ENCODE measurements around the gene DNAJC13. TPM values are rescaled to one million over a fixed set of nuclear protein-coding genes. Genes with fewer than 3 reads are reported as not detected.
A peak's percentile ranks its signal among the peaks of the same experiment; 100 is the strongest.
"Not testable (repeated sequence)": the region's sequence is repeated elsewhere in the genome, so short reads cannot be mapped to it uniquely, and the experiment has no call there.

The DNAJC13 gene, protein sequence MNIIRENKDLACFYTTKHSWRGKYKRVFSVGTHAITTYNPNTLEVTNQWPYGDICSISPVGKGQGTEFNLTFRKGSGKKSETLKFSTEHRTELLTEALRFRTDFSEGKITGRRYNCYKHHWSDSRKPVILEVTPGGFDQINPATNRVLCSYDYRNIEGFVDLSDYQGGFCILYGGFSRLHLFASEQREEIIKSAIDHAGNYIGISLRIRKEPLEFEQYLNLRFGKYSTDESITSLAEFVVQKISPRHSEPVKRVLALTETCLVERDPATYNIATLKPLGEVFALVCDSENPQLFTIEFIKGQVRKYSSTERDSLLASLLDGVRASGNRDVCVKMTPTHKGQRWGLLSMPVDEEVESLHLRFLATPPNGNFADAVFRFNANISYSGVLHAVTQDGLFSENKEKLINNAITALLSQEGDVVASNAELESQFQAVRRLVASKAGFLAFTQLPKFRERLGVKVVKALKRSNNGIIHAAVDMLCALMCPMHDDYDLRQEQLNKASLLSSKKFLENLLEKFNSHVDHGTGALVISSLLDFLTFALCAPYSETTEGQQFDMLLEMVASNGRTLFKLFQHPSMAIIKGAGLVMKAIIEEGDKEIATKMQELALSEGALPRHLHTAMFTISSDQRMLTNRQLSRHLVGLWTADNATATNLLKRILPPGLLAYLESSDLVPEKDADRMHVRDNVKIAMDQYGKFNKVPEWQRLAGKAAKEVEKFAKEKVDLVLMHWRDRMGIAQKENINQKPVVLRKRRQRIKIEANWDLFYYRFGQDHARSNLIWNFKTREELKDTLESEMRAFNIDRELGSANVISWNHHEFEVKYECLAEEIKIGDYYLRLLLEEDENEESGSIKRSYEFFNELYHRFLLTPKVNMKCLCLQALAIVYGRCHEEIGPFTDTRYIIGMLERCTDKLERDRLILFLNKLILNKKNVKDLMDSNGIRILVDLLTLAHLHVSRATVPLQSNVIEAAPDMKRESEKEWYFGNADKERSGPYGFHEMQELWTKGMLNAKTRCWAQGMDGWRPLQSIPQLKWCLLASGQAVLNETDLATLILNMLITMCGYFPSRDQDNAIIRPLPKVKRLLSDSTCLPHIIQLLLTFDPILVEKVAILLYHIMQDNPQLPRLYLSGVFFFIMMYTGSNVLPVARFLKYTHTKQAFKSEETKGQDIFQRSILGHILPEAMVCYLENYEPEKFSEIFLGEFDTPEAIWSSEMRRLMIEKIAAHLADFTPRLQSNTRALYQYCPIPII (N-terminal part only)
- total RNA-seq: 10 to 100 TPM; 41.3 to 51.3 TPM

DNA sequence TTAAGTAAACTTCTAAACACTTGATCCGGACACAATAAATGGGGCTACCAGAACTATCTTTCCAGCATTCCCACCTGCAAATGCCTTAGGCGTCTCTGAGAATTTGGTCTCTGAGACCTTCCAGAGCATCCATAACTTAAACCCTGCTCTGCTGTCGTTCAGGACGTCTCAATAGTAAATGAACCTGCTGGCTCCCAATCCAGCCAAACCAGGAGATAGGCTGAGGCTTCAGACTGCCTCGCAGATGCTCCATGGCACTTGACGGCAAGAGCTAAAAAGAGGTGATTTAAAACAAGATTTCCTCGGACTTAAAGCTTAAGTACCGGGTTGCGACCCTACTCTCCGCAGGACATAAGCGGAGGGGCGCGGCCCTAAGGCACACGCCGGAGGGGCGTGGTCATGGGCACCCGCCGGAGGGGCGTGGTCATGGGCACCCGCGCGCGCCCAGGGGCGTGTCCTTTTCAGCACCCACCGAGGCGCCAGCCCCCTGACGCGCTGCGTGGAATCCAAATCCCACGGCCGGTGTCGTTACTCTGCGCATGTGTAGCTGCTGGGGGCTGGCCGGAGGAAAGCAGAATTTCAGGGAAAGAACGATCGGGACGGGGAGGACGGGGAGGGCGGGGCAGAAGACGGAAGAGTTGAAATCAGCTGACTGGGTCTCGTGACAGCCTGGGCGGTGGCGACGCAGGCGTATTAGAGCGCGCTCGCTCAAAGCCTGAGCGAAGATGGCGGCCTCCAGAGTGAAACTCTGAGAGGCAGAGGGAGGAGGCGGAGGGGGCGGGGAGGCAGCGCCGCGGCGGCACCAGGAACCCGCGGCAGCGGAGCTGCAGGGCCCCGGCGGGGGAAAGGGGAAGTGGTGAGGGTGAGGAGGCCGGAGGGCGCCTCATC lies at the start of gene DNAJC13:
TSS of gene DNAJC13 (plus strand) at position 696 of the 888 bp plus-strand sequence. CDS start 17,049 bp downstream, outside the sequence.
- peak within 1 kb of the TSS; percentile 97 for H3K9ac ChIP-seq (ENCODE audit: low read depth in 2 of 2, low read length in 2 of 2)
- DNase-seq: peak; percentile 94
- TF ChIP-seq, protein P1, sequence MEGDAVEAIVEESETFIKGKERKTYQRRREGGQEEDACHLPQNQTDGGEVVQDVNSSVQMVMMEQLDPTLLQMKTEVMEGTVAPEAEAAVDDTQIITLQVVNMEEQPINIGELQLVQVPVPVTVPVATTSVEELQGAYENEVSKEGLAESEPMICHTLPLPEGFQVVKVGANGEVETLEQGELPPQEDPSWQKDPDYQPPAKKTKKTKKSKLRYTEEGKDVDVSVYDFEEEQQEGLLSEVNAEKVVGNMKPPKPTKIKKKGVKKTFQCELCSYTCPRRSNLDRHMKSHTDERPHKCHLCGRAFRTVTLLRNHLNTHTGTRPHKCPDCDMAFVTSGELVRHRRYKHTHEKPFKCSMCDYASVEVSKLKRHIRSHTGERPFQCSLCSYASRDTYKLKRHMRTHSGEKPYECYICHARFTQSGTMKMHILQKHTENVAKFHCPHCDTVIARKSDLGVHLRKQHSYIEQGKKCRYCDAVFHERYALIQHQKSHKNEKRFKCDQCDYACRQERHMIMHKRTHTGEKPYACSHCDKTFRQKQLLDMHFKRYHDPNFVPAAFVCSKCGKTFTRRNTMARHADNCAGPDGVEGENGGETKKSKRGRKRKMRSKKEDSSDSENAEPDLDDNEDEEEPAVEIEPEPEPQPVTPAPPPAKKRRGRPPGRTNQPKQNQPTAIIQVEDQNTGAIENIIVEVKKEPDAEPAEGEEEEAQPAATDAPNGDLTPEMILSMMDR (IDR thresholded peaks at IDR 0.05): no peak
- peak within 1 kb of the TSS; percentile 97 for H3K27ac ChIP-seq
- no peaks in the 10 kb centered on the region for H3K9me3 ChIP-seq
- peak within 1 kb of the TSS; percentile 94 for H3K4me3 ChIP-seq
- H3K27me3 ChIP-seq: no peaks in the 10 kb centered on the region
- H3K36me3 ChIP-seq: no peaks in the 10 kb centered on the region
- no peaks in the 10 kb centered on the region for H3K4me1 ChIP-seq
- intact Hi-C loops (cut with DNase I): no loop called here

DNA sequence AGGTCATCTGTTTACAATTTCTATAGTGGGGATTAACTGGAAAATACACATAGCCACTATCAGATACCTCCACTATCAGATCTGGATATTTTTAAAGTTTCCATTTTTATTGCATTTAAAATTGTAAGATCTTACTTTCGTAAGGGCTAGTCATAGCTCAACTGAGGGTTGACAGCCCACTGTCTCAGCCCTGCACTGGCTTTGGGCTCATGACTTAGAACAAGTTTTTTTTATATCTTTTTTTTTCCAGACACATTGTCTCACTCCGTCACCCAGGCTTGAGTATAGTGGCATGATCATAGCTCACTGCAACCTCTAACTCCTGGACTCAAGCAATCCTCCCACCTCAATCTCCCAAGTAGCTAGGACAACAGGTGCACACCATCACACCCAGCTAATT lies 48.8 kb upstream of the DNAJC13 start:
- TF ChIP-seq, protein P1 (IDR thresholded peaks at IDR 0.05): no peak
- no peaks in the 10 kb centered on the region for H3K4me1 ChIP-seq
- no peaks in the 10 kb centered on the region for H3K36me3 ChIP-seq
- H3K27ac ChIP-seq: no peak overlapping the region
- intact Hi-C loops (cut with DNase I): no loop called here
- no peaks in the 10 kb centered on the region for H3K9me3 ChIP-seq
- H3K4me3 ChIP-seq: no peak overlapping the region
- H3K9ac ChIP-seq (ENCODE audit: low read depth in 2 of 2, low read length in 2 of 2): no peak overlapping the region
- DNase-seq: no peak
- H3K27me3 ChIP-seq: no peaks in the 10 kb centered on the region

- TF ChIP-seq, protein P1 (IDR thresholded peaks at IDR 0.05): no peak
- intact Hi-C loops (cut with DNase I): no loop called here
- no peak overlapping the region for H3K27ac ChIP-seq
- H3K4me3 ChIP-seq: no peak overlapping the region
- H3K27me3 ChIP-seq: no peaks in the 10 kb centered on the region
- H3K9ac ChIP-seq (ENCODE audit: low read depth in 2 of 2, low read length in 2 of 2): no peak overlapping the region
- no peak for DNase-seq
- no peaks in the 10 kb centered on the region for H3K4me1 ChIP-seq
- H3K9me3 ChIP-seq: no peaks in the 10 kb centered on the region
- no peaks in the 10 kb centered on the region for H3K36me3 ChIP-seq
These were observed 48.3 kb upstream of the DNAJC13 start for GRCh38 chr3:132368962-132369361.

- H3K4me3 ChIP-seq: peak overlapping the region; percentile 17
These were observed 40.4 kb upstream of the DNAJC13 start for GRCh38 chr3:132376945-132377354.

DNA sequence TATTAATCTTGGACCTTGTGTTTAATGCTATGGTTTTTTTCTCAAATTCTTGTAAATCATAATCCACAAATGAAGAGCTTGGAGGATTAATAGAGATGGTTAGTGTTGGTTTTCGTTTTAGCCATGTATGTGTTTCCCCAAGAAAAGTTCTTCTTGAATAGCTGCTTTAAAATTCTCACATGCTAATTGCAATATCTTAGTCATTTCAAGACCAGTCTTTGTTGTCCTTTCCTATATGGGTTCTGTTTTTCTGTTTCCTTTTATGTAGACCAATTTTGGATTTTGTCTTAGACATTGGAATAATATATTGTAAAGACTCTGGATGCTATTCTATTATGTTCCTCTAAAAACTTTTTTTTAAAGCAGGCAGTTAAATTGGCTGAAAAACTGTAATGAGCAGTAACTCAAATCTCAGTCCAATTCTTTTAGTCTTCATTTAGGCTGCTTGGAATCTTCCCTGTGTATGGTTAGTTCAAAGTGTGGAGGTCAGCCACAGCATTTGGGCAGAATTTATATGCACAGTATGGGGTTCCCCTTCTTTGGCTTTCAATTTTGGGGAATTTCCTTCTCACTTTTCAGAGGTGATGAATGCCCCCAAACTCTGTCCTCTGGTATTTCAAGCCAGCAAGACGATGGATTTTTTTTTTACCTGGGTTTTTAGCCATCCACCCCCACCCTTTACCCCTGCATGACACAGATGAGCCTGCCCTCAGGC lies 39.1 kb upstream of the DNAJC13 start:
- Histone ChIP-seq H3K27ac (no peak overlapping the region), H3K4me3 (no peak overlapping the region), H3K27me3 (no peaks in the 10 kb centered on the region), H3K9ac (ENCODE audit: low read depth in 2 of 2, low read length in 2 of 2) (no peak overlapping the region), H3K36me3 (no peaks in the 10 kb centered on the region), H3K4me1 (no peaks in the 10 kb centered on the region), H3K9me3 (no peaks in the 10 kb centered on the region)
- TF ChIP-seq, protein P1 (IDR thresholded peaks at IDR 0.05): no peak
- intact Hi-C loops (cut with DNase I): no loop called here
- no peak for DNase-seq

More at GRCh38 chr3:132376945-132377354, 40.4 kb upstream of the DNAJC13 start:
- H3K27ac ChIP-seq; intact Hi-C loops (cut with DNase I); H3K27me3 ChIP-seq; DNase-seq; H3K9me3 ChIP-seq; H3K4me1 ChIP-seq; H3K36me3 ChIP-seq; H3K9ac ChIP-seq (ENCODE audit: low read depth in 2 of 2, low read length in 2 of 2): not testable (repeated sequence)
